ENCODE measurements around the gene HS6ST1.
A peak's percentile ranks its signal among the peaks of the same experiment; 100 is the strongest.

HS6ST1 gene

DNA sequence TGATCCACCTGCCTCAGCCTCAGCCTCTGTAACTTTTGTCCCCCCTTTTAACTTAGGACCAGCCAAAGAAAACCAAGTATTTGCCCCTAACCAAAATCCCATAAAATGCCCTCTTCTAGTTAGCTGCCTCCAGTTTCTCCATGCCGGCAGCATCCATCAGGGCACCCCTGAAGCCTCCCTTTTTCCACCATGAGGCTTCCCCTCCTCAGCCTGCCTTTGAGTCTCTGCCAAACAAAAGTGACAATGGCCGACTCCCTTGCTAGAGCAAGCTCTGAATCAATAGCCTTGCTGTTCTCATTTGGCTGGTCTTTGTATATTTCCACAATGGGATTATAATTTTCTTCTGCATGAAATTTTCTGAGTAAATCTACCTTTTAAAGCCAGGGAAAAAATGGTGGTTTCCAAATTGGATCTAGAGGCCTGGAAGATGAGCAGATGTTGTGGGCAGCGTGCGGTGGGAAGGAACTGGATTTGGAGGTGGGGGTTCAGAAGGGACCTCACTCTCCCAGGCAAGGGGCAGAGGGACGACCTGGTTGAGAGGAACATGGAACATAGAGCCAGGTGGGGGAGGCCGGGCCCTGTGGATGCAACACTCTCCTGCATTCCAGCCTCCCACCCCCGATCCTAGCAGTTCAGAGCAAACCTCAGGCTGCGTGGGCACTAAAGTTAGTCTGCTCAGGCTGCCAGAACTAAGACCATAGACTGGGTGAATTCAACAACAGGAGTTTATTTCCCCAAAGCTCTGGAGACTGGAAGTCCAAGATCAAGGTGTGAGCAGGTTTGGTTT lies 80.6 kb downstream of the HS6ST1 start:
- DNase-seq (ENCODE audit: low spot score): no peak

DNA sequence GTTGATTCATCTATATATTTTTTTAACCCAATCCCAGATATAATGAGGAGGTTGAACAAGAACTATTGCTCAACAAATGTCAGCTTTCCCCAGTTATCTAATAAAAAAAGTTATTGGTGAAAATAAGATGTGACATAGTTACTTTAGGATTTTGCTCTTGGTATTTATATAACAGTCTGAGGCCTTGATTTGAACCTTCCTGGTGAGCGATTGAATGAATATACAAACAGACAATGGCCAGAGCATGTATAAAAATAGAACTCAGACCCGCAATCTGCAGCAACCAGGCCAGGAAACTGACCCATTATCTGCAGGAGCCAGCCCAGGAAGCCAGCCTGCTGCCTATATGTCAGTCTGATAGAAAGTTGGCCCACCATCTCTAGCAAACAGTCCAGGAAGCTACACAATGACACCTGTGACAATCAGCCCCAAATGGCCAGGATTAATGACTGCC lies 81.6 kb downstream of the HS6ST1 start:
- DNase-seq (ENCODE audit: low spot score): no peak

DNA sequence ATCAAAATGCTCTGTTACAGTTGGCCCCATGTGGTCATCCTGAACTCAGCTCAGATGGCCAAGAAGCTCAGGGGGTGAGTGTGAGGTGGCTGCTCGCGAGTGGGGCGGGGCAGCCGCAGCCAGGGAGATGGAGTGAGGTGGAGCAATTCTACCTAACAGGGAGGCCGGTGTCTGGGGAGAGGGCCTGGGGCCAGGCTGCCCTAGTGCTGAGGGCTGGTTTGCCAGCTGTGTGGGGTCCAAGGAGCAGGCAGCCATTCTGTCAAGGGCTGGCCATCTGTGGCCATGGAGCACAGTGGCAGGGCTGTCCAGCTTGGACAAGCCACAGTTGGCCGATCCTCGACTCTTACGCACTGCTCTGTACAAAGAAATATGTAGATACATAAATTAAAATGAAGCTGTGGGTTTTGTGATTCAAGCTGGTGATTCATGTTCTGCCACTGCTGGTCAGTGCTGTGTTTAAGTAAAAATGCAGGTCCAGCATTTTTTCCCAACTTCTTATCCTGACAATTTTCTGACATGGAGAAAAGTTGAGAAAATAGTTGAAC lies 82.1 kb downstream of the HS6ST1 start:
- no peak for DNase-seq (ENCODE audit: low spot score)

DNA sequence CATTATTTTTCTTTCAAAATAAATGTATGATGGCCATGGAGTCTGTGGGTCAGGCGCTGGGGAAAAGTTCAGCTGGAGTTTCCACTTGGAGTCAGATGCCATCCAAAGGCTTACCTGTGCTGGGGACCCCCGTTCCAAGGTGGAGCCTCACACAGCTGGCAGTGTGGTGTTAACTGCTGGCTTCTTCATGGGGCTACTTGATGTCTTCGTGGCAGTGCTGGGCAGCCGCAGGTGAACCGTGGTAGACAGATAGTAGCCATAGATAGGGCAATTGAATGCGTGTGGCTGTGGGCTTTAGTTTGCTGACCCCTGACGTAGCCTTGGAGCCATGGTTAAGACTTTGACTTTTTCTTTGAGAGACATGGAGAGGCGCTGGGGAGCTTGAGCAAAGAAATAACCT lies 83.1 kb downstream of the HS6ST1 start:
- DNase-seq (ENCODE audit: low spot score): no peak

DNA sequence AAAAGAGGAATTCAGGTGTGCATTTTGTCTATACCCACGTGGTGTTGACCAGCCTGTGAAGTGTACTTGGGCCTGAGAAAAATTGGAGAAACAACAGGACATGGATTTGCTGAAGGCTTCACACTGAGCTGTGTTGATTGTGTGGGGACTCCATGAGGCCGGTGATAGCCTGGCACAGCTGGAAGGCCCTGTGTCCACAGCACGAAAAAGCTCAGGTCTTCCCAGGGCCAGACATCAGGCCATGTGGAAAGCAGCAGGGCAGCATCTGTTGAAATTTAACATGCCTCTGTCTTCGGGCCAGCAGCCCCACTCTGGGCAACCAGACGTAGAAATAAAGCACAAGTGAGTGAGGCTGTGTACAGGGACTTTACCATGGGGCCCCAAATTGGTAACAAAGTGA lies 84.1 kb downstream of the HS6ST1 start:
- no peak for DNase-seq (ENCODE audit: low spot score)

DNA sequence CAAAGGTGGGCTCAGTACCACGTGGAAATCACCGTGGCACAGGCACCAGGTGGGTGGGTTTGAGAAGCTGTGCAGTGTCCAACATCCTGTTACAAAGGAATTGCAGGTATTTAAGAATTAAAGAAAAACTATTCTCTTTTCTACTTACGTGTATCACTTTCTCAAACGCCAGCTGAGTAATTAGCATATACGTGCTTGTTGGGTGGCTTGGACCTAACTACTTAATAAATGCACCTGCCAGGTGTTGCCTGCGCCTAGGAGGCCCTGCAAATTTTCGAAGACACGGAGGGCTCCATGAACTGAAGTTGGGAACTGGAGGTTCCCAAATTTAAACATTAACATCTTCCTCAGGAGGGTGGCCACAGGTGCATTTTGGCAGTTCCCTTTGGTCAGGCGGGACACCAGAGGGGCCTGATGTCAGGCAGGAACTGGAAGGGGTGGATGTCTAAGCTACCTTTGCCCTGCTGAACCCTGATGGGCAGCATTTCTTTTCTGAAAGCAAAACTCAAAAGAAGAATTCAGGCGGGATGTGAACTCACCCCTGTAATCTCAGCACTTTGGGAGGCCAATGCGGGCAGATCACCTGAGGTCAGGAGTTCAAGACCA lies 84.8 kb downstream of the HS6ST1 start:
- DNase-seq (ENCODE audit: low spot score): no peak

DNA sequence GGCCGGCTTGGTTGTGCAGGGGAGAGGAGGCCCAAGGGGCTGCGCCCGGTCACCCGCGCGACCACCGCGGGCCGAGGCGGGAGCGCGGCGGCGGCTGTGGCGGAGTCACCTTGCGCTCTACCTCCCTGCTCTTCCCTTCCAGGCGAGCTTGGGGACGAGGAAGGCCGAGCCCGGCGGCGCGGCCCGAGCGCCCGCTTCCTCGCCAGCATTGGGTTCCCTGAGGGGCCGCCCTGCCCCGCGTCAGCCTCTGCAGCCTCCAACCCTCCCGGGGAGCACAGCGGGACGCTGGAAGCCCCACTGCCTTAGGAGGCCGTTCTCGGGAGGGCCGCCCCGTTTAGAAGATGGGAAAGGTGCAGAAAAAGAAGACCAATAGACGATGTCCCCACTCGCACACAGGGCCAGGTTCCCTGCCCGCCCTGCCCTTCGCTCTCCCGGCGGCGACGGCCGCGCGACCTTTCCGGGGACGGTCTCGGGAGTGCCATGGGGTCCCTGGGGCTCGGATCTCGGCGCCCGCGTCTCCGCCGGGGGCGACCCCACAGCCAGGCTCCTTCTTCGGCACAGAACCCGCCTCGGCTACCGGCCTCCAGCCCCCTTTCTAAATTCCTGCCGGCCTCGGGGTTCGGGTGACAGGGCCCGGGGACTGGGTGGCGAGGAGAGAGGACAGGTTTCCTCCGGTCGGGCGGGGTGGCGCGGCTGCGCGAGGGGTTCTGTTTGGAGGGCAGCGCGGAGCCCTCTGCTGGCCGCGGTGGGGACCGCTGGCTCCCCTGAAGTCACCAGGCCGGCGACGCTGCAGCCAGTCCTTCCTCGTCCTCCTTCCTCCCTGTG lies 85.5 kb downstream of the HS6ST1 start:
- DNase-seq (ENCODE audit: low spot score): peak; percentile 86

DNA sequence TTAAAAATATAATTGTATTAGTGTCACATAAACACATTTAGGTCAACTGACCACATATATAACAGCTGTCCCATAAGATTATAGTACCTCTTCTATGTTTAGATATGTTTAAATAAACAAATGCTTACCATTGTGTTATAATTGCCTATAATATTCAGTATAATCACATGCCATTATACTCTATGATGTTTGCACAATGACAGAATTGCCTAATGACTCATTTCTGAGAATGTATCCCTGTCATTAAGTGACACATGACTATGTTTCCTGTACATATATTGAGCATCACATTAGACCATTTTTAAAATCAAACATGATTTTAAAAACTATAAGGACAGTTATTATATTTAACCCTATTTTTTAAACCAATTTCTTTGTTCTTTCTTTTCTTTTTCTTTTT lies 89.8 kb downstream of the HS6ST1 start:
- no peak for DNase-seq (ENCODE audit: low spot score)

DNA sequence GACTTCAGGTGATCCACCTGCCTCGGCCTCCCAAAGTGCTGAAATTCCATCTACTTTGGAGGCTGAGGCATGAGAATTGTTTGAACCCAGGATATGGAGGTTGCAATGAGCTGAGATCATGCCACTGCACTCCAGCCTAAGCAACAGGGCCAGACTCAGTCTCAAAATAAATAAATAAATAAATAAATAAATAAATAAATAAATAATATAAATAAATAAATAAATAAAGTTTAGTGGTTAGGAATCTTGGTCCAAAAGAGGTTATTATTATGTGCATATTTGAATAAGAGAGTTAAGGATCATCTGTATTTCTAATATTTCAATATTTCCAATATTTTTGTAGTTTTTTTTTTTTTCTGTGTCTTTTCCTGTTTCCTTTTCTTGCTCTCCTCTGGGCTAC lies 90.8 kb downstream of the HS6ST1 start:
- DNase-seq (ENCODE audit: low spot score): no peak

DNA sequence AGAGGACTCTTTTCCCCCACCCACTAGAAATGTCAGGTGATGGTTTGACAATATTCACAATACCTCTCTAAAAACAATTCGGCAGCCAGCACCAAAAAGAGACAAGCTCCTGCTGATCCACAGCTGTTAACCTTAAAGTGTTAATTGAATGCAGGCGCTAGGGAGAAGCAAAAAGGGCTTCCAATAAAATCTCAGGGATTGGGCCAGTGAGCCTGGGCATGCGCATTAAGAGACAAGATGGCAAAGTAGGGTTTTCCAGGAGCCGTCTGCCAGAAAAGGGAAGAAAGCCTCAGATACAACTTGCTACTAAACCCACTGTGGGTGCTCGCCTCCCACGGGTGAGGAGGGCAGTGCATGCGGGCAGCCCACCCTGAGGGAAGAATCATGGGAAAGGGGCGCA lies 98.8 kb downstream of the HS6ST1 start:
- no peak for DNase-seq (ENCODE audit: low spot score)

DNA sequence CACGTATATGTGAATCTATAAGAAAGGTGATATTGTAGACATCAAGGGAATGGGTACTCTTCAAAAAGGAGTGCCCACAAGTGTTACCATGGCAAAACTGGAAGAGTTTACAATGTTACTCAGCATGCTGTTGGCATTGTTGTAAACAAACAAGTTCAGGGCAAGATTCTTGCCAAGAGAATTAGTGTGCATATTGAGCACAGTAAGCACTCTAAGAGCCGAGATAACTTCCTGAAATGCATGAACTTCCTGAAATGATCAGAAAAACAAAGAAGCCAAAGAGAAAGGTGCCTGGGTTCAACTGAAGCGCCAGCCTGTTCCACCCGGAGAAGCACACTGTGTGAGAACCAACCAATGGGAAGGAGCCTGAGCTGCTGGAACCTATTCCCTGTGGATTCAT lies 101.0 kb downstream of the HS6ST1 start:
- DNase-seq (ENCODE audit: low spot score): no peak

DNA sequence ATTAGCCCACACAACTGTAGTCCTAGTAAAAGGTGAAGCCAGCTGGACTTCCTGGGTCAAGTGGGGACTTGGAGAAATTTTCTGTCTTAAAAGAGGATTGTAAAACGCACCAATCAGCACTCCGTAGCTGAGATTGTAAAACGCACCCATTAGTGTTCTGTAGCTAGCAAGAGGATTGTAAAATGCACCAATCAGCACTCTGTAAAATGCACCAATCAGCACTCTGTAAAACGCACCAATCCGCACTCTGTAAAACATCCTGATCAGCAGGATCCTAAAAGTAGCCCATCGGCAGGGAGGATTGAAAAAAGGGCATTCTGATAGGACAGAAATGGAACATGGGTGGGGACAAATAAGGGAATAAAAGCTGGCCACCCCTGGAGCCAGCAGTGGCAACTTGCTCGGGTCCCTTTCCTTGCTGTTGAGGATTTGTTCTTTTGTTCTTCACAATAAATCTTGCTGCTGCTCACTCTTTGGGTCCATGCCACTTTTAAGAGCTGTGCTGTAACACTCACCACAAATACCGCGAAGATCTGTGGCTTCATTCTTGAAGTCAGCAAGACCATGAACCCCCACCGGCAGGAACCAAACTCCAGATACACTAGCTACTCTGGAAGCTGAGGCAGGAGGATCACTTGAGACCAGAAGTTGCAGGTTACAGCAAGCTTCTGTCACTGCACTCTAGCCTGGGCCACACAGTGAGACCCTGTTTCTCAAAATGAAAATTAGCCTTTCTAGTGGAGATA lies 102.6 kb downstream of the HS6ST1 start:
- DNase-seq (ENCODE audit: low spot score): no peak
